ENCODE data around the gene LMCD1.

The LMCD1 gene

DNA sequence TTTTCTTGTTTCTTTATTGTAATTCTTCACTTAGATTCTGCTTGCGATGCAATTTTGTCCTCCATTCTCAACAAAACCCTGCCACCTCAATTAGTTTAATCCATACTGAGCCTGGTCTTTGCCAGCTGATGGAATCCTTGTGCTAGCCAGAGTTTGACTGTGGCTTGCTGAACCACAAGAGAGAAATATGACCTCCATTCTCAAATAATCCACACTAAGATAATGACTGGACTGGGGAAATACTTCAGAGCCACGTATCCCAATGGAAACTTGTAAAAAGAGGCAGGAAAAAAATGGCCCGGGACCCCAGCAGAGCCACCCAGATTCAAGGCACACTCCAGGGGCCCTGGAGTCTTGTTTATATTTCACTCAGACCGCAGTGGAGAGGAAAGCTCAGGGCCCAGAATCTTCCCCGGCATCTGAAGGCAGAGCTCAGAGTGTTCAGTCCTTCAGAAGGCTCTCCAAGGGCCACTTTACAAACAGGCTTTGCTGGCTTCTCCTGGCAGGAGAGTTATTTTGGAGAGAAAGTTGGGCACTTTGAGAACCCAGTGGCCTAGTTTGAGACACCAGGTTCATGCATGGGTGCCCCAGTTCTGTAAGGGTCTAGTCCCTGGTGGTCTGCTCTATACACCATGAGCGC is 80.3 kb downstream of the LMCD1 start:
- DNase-seq: no peak

DNA sequence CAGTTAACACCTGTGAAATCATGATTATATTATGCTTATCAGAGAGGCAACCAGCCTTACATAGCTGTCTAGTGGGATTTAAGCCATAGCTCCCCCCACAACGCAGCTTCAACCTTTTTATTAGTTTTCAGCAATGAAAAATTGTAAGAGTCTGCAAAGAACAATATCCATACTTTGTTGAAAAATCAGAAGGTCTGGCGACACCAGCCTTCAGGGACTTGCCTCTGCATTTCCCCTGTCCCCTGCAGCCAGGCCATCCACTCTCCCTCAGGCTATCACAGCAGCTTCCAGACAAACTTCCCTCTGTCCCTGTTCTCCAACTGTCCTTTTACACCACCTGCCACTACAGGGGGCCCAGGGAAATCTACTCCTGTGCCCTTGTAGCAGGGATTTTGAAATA is 83.0 kb downstream of the LMCD1 start:
- no peak for DNase-seq

DNA sequence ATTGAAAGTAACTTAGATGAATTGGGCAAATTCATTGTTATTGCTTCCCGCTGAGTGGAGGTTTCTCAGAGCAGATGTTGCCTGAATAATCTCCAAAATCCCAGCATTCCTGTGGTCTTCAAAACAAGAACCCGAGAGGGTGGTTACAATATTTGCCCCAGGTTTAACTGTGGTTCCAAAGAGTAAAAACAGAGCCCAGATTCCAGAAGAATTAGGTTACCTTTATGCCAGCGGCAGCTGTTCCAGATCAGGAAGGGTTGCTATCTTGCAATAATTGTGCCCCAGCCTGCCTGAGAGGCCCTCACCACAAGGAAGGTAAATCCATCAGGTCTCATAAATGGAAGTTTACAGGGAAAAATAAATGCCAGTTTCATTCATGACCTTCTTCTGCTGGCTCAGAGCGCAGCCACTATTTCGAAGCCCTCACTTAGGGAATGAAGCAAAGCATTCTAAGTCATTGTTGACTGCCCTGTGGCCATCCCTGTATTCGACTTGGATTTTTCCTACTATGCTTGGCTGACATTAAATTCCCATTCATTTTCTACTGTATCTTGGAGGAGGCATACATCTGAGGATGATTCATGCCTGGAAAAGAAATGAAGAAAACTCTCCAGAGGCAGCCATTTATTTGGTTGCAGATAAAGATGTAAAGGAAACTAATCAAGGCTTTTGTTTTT is 88.4 kb downstream of the LMCD1 start:
- DNase-seq: no peak

DNA sequence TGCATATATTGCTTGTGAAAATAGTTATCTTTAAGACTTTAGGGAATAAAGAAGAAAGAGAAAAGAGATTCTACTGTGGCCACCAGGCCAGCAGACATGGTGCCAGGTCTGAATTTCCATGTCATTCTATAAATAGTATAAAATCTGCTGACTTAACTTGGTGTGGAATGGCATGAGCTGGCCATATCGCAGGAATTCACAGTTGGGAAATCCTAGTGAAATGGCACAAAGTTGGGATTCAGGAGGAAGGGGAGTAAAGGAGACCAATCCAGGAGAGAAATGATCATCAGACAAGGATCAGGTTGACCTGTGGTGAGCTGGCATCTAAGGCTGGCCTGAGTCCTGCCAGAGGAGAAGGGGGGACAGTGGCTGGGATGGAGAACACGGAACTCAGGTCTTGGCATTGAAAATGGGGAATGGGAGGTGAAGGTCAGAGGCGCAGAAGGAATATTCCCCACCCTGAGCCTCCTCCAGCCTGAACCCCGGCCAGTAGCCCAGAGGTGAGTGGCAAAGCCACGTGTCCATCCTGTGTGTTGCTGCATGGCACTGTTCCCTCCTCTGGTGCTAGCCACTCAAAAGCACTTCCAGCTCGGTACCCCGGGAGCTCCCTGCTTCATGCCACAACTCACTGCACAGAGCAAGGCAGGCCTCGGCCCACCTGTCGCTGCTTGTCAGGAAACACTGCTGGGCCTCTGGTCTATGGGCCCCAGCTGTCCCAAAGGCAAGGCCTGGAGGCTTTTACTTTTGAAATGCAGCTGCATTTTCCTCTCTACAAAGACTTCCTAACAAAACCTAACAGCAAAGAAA is 91.6 kb downstream of the LMCD1 start:
- no peak for DNase-seq

DNA sequence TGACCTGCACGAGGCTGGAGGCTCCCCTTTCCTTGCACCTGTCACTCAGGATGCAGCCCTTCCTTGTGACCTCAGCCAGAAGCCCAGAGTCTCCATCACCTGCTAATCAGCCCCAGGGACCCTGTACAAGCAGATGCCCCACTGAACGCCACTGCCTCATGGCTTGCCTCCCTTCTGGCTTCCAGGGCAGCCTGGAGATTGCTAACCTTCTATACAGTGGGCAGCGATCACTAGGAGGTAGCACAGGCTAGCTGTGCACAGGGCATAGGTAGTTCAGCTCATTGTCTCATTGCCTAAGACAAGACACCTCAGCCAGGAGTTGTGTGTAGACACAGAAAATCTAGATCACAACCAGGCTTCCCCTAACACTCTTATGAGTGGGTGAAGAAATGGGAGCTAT is 93.6 kb downstream of the LMCD1 start:
- no peak for DNase-seq

DNA sequence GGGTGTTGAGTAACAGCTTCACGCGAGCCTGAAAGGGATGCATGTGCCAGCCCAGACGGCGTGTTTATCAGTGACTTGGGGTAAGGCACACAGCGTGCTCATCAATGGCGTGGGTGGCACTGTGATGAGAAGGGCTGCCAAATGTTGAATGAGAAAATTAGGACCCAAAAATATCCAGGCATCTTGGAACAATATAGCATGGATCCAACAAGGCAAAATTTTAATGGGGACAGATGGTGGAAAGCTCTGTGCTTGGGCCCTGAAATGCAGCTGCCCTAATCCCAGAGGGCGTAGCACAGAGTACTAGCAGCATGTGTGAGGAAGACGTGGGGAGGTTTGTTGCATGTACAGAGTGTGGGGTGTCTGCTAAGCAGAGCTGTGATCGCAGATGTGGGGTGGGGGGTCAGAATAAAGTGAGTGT is 94.1 kb downstream of the LMCD1 start:
- peak in 3 of 51 donors; percentile 1 to 81 (median 7) for DNase-seq

DNA sequence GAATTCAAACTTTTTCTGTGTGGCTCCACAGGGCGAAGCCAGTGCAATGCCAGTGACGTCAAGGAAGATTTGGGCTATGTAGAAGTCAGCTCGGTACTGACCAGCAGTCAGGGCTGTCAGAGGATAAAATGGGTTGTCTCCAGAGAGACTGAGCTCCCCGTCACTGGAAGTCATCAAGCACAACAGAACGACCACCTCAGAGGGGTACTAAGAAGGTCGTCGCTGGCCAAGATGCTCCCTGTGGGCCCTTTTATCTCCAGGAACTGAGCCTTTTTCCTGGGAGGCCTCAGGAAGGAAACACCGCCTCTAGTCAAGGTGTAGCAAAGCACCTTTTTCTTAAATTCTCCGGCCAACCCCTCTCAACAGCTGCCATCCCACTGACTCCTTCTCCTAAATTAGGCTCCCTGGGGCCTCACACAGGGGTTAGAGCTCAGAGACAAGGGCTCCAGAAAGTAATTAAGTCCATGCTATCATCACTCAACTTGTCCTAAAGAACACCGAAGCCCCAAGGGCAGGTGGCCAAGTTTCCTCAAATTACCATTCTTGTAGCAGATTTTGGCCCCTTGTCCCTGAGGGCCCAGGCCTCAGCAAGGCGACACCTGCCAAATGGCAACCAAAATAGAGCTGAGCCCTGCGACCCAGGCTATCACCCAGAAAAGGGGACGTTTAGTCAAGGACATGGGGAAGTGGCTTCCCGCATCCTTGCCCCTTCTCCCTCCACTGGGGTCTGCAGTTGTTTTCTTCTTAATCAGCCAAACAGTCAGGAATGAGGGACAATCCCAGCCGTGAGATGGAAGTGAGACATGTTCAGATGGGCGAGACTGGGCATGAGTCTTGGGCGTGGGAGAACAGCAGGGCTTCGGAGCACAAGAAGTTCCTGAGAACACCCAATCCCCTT is 94.9 kb downstream of the LMCD1 start:
- no peak for DNase-seq

DNA sequence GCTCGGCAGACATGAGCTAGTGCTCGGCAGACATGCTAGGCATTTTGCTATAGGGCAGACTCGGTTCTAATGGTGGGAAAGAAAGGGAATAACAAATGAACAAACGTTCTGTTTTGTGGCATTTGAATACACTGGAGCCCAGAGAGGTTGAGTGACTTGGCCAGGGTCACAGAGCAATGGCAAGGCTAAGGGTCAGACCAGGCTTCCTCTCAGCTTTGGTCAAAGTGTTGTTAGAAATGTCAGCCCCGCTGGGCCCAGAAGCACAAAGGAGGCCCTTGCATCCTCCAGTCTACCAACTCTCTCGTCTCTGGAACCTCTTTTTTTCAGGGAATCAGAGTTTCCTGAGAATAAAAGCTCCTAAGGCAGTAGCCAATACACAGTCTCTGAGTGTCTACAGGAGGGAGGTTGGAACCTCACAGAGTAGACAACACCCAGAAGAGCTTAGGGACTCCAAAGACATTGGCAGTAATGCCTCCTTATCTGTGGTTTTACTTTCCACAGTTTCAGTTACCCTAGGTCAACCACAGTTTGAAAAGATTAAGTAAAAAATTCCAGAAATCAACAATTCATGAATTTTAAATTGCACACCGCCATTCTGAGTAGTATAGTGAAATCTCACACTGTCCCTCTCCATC is 95.7 kb downstream of the LMCD1 start:
- no peak for DNase-seq

DNA sequence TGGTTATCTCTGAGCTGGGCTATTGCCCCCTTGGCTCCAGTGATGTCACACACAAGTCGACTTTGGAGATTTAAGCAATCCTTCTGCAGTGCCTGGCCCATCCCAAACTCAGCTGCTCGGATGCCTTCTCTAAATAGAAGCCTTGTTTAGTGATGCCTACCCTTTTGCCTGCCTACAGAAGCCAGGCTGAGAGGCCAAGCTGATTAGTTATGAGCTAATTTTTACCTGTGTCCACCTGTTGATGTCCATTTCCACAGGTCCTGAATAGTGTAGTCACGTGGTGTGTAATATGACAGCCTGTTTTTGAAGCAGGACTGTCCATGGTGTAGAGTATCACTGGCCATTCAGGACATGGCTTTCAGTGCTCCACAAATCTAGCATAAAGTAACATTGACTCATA is 97.5 kb downstream of the LMCD1 start:
- DNase-seq: no peak

DNA sequence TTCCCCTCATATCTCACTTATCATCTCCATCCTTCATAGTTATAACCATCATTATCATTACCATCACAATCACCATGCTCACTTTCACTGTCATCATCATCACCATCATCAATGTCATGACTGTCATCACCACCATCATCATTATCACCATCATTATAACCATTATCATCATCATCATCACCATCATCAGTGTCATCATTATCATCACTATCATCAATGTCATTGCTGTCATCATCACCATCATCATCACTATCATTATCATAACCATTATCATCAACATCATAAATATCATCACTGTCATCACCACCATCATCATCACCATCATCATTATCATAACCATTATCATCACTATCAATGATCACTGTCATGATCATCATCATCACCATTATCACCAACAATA is 98.8 kb downstream of the LMCD1 start:
- DNase-seq: no peak

DNA sequence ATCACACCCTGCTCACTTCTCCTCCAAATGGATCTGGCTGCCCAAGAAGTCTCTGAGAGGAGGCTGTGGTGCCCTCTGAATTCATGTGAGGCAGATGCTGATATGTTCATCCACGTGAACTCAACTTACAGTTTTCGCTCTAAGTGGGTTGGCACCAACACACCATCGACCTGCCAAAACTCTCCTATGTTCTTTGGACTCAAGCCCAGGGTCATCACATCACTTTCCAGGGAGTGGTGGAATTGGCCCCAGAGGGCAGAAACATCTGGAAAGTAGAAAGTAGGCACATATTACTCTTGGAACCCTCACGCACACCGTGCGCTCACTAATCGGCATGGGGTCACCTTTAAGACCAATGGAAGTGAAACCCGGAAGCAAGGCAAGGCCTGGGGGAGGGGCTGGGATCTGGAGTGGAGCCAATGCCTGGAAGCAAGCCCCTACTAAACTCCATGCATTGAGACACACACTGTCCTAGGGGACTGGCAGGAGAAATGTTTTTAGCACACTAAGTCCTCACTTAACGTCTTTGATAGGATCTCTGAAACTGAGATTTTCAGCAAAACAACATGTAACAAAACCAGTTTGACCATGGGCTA is 101.6 kb downstream of the LMCD1 start:
- no peak for DNase-seq

DNA sequence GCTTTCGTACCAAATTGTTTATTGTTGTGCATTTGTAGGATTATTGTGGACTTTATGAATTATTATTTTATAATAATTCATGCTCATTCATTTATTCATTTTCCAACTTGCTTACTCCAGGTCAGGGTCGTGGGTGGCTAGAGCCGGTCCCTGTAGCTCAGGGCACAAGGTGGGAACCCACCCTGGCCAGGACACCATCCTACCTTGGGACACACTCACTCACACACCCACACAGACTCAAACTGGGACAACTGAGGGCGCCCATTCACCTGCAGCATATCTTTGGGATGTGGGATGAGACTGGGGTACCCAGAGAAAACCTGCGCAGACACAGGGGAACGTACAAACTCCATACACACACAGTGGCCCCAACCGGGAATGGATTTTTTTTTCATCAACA is 102.4 kb downstream of the LMCD1 start:
- DNase-seq: no peak

DNA sequence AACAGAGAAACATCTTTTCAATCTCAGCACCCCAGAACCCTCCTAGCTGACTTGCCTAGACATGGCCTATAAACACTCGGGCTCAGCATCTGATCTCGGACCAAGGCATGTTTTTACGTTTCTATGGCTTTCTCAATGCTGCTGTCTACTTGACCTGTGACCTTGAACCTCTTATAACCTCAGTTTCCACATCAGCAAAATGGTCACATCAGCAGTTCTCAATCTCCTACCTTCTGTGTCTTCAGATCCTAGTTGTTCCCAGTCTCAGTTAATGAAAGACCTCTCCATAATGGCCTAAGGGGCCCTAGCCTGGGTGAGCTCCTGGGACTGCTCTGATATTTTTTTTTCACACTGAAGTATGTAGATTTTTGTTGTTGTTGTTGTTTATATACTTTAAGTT is 103.4 kb downstream of the LMCD1 start:
- no peak for DNase-seq

DNA sequence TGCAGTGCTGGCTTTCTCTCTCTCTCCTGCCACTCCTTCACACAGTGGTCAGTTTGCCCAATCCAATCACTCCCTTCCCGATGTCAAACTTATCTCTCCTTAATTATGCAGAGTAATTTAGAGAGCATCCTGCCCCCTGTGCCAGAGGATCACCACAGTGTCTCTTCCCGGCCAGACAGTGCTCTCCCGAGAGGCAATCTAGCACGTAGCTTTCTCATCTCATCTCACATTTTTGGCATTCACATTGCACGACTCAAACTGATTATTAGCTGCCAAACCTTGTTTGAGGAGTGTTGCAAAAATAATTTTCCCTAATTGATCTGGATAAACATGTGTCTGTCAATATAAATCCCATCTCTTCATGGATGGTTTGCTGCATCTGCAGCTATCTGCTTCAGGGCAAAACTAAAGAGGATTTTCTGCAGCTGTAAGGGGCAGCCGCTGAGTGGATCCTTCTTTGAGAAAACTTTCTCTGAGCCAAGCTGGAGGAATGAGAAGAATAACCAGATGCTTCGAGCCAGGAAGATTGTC is 105.1 kb downstream of the LMCD1 start:
- DNase-seq: no peak

DNA sequence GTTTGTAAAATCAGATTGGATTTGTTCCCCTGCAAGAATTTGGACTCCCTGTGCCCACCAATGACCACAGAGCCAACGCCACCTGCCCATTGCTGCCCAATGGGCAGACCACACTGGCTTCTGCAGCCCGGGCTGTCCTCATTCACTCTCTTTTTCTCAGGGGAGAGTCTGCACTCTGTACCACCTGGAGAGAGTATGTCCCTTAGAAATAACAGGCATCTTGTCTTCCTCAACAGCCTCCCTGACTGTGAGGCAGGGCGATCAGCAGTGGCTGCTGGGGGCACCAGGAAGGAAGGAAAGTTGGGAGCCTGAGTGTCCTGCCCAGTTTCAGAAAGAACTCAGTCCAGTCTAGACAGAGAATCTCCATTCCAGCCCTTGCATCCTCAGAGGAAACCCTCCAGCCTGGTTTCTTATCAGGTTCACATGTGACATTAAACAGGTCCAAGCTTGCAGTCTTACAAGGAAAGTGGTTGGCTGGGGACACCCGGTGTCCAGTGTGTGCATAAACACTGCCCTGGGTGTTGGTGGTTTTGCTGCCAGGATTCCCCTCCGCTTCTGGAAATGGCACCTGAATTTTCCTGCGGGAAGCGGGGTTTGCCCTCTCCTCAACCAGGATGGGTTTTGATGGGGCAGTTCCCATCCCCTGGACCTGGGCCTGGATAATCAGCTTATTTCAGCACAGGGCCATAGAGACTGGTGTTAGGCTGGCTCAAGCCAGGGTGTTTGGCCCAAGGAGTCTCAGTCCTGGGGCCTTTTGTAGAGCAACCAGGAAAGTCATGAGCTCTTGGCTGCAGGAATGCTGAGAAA is 105.8 kb downstream of the LMCD1 start:
- DNase-seq: peak in 32 of 51 donors; percentile 4 to 64 (median 20)

DNA sequence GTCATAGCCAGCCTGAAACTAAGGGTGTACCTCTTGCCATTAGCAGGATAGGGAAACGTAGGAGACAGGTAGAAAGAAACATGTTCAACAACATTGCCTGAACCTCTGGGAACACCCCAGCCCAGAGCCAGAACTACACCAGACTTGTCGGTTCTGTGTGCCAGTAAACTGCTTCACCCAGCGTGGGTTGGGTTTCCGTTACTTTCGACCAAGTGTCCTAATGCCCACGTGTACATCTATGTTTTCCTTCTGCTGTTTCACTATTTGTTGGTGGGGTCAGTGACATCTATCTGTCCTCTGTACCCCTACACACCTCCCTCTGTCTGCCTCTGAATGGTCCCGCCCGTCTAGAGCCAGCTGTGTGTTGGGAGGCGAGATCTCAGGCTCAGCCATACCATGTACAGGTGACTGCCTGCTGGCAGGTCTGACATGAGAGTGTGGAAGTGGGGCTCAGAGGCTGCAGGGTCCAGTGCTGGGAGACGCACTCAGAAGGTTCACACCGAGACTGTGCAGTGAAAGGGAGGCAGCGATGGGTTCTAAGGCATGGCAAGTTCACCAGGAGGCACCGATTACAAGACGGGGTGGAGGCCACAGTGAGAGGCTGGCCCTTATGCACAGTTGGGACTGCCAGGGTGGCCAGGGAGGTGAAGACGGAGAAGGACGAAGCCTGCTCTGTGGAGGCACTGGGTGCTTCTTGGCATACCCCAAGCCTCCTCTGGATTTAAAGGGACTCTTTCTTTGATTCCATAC is 106.6 kb downstream of the LMCD1 start:
- no peak for DNase-seq

DNA sequence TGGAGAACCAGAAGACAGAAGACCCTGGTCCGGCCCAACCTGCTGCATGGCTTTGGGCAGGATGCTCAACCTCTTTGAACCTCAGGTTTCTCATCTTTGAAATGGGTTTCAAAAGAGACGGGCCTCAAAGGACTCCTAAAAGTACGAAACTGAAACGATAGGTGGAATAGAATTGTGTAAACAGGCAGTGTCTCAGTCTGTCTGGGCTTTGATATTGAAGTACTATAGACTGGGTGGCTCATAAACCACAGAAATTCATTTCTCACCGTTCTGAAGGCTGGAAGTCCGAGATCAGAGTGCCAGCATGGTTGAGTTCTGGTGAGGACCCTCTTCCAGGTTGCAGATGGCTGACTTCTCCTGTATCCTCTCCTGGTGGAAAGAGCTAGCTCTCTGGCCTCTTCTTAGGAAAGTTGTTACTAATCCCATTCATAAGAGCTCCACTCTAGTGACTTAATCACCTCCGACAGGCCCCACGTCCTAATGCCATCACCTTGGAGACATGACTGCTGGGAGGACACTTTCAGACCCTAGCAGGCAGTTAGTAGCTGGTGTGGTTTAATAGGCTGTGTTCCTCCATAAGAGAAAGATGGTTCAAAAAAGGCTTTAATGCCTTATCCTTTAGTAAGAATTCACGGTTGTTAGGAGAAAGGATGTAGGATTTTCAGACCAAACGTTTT is 107.3 kb downstream of the LMCD1 start:
- DNase-seq: no peak

DNA sequence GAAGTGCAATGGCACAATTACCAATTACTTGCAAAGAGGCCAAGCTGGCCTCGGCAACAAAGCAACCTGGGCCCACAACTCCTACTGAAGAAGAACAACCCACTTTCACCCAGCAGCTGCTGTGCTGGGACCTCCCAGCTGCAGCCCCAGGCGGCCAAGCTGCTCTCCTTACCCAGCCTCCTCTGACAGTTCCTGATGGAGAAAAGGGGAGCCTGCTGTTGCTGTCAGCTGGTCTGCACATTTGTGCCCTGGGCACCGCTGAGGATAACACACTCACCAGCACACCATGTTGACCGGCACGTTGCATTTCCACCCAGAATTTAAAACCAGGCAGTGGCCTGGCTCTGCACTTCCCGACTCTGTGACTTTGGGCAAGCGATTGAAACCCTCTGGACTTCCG is 109.3 kb downstream of the LMCD1 start:
- no peak for DNase-seq

Data from hypothalamus (tissue), 51 donors.